ENCODE data around the gene TMPRSS4. TPM values are rescaled to one million over a fixed set of nuclear protein-coding genes. Genes with fewer than 3 reads are reported as not detected.

Gene TMPRSS4
- total RNA-seq (under 1 TPM; 0.08 to 0.33 TPM), polyA plus RNA-seq (under 1 TPM in 1 of 2 donors, not detected in 1; 0.24 TPM)

- no peak within 1 kb of the TSS for H3K9ac ChIP-seq (ENCODE audit: low read depth in 1 of 2, low read length in 2 of 2)
- H3K36me3 ChIP-seq (ENCODE audit: control insufficient read depth in 4 of 4, insufficient read depth in 3 of 4, low read depth in 1 of 4, low read length in 3 of 4) = no peaks in the 10 kb centered on the region
- no peaks in the 10 kb centered on the region for H3K9me3 ChIP-seq (ENCODE audit: control insufficient read depth in 4 of 4, low read length in 3 of 4)
- H3K4me1 ChIP-seq (ENCODE audit: control insufficient read depth in 4 of 4, insufficient read depth in 4 of 4, low read length in 3 of 4) = no peaks in the 10 kb centered on the region
- no peak within 1 kb of the TSS for H3K4me3 ChIP-seq (ENCODE audit: low read depth in 1 of 3, low read length in 3 of 3)
- TF ChIP-seq MAX (IDR thresholded peaks at IDR 0.05) (no peak), YY1 (IDR thresholded peaks at IDR 0.05) (no peak), RXRA (IDR thresholded peaks at IDR 0.05) (no peak), CTCF (IDR thresholded peaks at IDR 0.05; ENCODE audit: low read depth, low read length, missing input control) (no peak), HNF4G (IDR thresholded peaks at IDR 0.05) (no peak), FOXA2 (IDR thresholded peaks at IDR 0.05) (no peak), ZBTB33 (IDR thresholded peaks at IDR 0.05) (no peak), TAF1 (conservative IDR thresholded peaks at IDR 0.05) (no peak), SP1 (IDR thresholded peaks at IDR 0.05) (no peak), NR2F2 (IDR thresholded peaks at IDR 0.05) (no peak), FOXA1 (IDR thresholded peaks at IDR 0.05) (no peak), JUND (IDR thresholded peaks at IDR 0.05) (no peak), GABPA (IDR thresholded peaks at IDR 0.05 in 1 of 2, conservative IDR thresholded peaks at IDR 0.05 in 1 of 2) (no peak)
- H3K27me3 ChIP-seq (ENCODE audit: control insufficient read depth in 4 of 4, insufficient read depth in 4 of 4, low read length in 3 of 4) = no peaks in the 10 kb centered on the region
- WGBS = 80% methylated on average over 7 of the region's 7 CpGs
- no peak for DNase-seq (ENCODE audit: low spot score)
- no peak within 1 kb of the TSS for H3K27ac ChIP-seq (ENCODE audit: low read depth in 1 of 2, low read length in 2 of 2)
These were observed at the start of gene TMPRSS4 for GRCh38 chr11:118076754-118077281. TSS of gene TMPRSS4 (plus strand) at chr11:118077078. CDS start at chr11:118077303, 225 bp downstream.

- Histone ChIP-seq H3K27me3 (ENCODE audit: control insufficient read depth in 4 of 4, insufficient read depth in 4 of 4, low read length in 3 of 4) (no peaks in the 10 kb centered on the region), H3K4me1 (ENCODE audit: control insufficient read depth in 4 of 4, insufficient read depth in 4 of 4, low read length in 3 of 4) (no peaks in the 10 kb centered on the region), H3K9me3 (ENCODE audit: control insufficient read depth in 4 of 4, low read length in 3 of 4) (no peaks in the 10 kb centered on the region), H3K4me3 (ENCODE audit: low read depth in 1 of 3, low read length in 3 of 3) (no peak overlapping the region), H3K9ac (ENCODE audit: low read depth in 1 of 2, low read length in 2 of 2) (no peak overlapping the region), H3K27ac (ENCODE audit: low read depth in 1 of 2, low read length in 2 of 2) (no peak overlapping the region), H3K36me3 (ENCODE audit: control insufficient read depth in 4 of 4, insufficient read depth in 3 of 4, low read depth in 1 of 4, low read length in 3 of 4) (no peaks in the 10 kb centered on the region)
- DNase-seq (ENCODE audit: low spot score) = no peak
- WGBS = 81% methylated on average over 4 of the region's 4 CpGs
- no peak for TF ChIP-seq FOXA1 (IDR thresholded peaks at IDR 0.05)
These were observed 49.2 kb upstream of the TMPRSS4 start for GRCh38 chr11:118027694-118028093.

GRCh38 chr11:118028626-118029025 lies 48.3 kb upstream of the TMPRSS4 start:
- no peaks in the 10 kb centered on the region for H3K9me3 ChIP-seq (ENCODE audit: control insufficient read depth in 4 of 4, low read length in 3 of 4)
- H3K4me1 ChIP-seq (ENCODE audit: control insufficient read depth in 4 of 4, insufficient read depth in 4 of 4, low read length in 3 of 4) = no peaks in the 10 kb centered on the region
- no peak for DNase-seq (ENCODE audit: low spot score)
- no peaks in the 10 kb centered on the region for H3K36me3 ChIP-seq (ENCODE audit: control insufficient read depth in 4 of 4, insufficient read depth in 3 of 4, low read depth in 1 of 4, low read length in 3 of 4)
- no peak for TF ChIP-seq CTCF (IDR thresholded peaks at IDR 0.05; ENCODE audit: low read depth, low read length, missing input control)
- H3K27ac ChIP-seq (ENCODE audit: low read depth in 1 of 2, low read length in 2 of 2) = no peak overlapping the region
- no peaks in the 10 kb centered on the region for H3K27me3 ChIP-seq (ENCODE audit: control insufficient read depth in 4 of 4, insufficient read depth in 4 of 4, low read length in 3 of 4)
- H3K4me3 ChIP-seq (ENCODE audit: low read depth in 1 of 3, low read length in 3 of 3) = no peak overlapping the region
- WGBS = 65% methylated on average over 3 of the region's 3 CpGs
- no peak overlapping the region for H3K9ac ChIP-seq (ENCODE audit: low read depth in 1 of 2, low read length in 2 of 2)
